ENCODE results near the gene GFRA1. TPM values are rescaled to one million over a fixed set of nuclear protein-coding genes. Genes with fewer than 3 reads are reported as not detected.

GFRA1 gene
- total RNA-seq, 2 donors from 2014 or later = 1.6 to 3.1 TPM

- H3K9me3 Mint-ChIP-seq = no peaks in the 10 kb centered on the region
- no peaks in the 10 kb centered on the region for H3K36me3 Mint-ChIP-seq (ENCODE audit: low read depth)
- Histone ChIP-seq H3K9ac (ENCODE audit: extremely low read depth, low read length, poor library complexity, severe bottlenecking) (no peak overlapping the region), H3K27ac (ENCODE audit: low read depth, low read length) (no peak overlapping the region), H3K27me3 (ENCODE audit: control insufficient read depth, insufficient read depth, low read length, poor library complexity, severe bottlenecking) (no peaks in the 10 kb centered on the region), H3K4me1 (ENCODE audit: control insufficient read depth, insufficient read depth, low read length) (no peaks in the 10 kb centered on the region), H3K9me3 (ENCODE audit: control insufficient read depth, low read length) (no peaks in the 10 kb centered on the region), H3K36me3 (ENCODE audit: control insufficient read depth, insufficient read depth, low read length) (no peaks in the 10 kb centered on the region), H3K4me3 (ENCODE audit: low read length) (no peak overlapping the region)
- H3K4me3 Mint-ChIP-seq = no peak overlapping the region
- no peak overlapping the region for H3K27ac Mint-ChIP-seq
- H3K27me3 Mint-ChIP-seq (ENCODE audit: insufficient read depth) = no peaks in the 10 kb centered on the region
- H3K4me1 Mint-ChIP-seq = peaks cover 6% of the 10 kb centered on the region
- TF ChIP-seq, protein P1, sequence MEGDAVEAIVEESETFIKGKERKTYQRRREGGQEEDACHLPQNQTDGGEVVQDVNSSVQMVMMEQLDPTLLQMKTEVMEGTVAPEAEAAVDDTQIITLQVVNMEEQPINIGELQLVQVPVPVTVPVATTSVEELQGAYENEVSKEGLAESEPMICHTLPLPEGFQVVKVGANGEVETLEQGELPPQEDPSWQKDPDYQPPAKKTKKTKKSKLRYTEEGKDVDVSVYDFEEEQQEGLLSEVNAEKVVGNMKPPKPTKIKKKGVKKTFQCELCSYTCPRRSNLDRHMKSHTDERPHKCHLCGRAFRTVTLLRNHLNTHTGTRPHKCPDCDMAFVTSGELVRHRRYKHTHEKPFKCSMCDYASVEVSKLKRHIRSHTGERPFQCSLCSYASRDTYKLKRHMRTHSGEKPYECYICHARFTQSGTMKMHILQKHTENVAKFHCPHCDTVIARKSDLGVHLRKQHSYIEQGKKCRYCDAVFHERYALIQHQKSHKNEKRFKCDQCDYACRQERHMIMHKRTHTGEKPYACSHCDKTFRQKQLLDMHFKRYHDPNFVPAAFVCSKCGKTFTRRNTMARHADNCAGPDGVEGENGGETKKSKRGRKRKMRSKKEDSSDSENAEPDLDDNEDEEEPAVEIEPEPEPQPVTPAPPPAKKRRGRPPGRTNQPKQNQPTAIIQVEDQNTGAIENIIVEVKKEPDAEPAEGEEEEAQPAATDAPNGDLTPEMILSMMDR (conservative IDR thresholded peaks at IDR 0.05) = no peak
- DNase-seq = no peak
Observed at GRCh38 chr10:116151076-116151475, 121.9 kb downstream of the GFRA1 start.

- H3K36me3 Mint-ChIP-seq (ENCODE audit: low read depth) = no peaks in the 10 kb centered on the region
Observed at GRCh38 chr10:116150606-116151005, 122.4 kb downstream of the GFRA1 start.

DNA sequence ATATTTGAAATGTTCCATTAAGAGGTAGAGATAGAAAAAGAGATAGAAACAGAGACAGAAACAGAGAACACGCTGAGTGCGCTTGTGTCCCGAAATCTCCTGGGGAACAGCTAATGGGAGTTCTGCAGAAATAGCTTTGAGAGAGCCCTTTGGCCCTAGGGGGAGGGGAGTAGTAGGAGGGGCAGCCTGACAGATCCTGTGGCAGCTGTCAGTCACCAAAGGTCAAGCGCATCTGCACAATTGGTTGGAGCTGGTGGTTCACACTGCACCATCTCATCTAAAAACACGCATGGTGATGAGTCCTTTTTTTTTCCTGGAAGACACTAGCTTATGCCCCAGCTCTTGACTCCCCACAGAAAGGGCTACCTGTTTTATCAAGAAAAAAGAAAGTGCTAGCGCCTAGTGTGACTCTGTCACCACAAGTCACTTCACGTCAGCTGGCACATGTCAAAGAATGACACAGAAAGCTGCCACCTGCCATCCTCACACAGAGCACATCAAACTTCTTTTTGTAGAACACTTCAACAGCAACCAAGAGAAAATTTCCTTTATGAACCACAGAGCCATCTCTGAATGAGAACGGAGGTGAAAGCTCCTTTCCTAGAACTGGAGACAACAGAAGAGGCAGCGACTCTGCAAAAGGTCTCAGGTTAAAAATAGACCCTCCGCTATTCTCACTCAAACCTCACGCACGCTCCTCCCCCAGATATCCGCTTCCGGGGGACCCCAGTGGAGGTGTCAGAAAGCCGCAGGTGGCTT lies 125.7 kb downstream of the GFRA1 start:
- Histone ChIP-seq H3K36me3 (ENCODE audit: control insufficient read depth, insufficient read depth, low read length) (no peaks in the 10 kb centered on the region), H3K9ac (ENCODE audit: extremely low read depth, low read length, poor library complexity, severe bottlenecking) (no peak overlapping the region), H3K4me1 (ENCODE audit: control insufficient read depth, insufficient read depth, low read length) (no peaks in the 10 kb centered on the region), H3K27me3 (ENCODE audit: control insufficient read depth, insufficient read depth, low read length, poor library complexity, severe bottlenecking) (no peaks in the 10 kb centered on the region), H3K27ac (ENCODE audit: low read depth, low read length) (no peak overlapping the region), H3K4me3 (ENCODE audit: low read length) (no peak overlapping the region), H3K9me3 (ENCODE audit: control insufficient read depth, low read length) (no peaks in the 10 kb centered on the region)
- WGBS, 2 experiments (ENCODE audit: insufficient coverage in 1 of 2, insufficient read length in 1 of 2) = 82 to 87% methylated on average over 8 to 15 of the region's 15 CpGs
- Mint-ChIP-seq H3K9me3 (no peaks in the 10 kb centered on the region), H3K36me3 (ENCODE audit: low read depth) (no peaks in the 10 kb centered on the region), H3K4me3 (no peak overlapping the region), H3K27ac (no peak overlapping the region), H3K4me1 (peaks cover 6% of the 10 kb centered on the region), H3K27me3 (ENCODE audit: insufficient read depth) (no peaks in the 10 kb centered on the region)
- TF ChIP-seq, protein P1 (conservative IDR thresholded peaks at IDR 0.05) = no peak
- no peak for DNase-seq

More at GRCh38 chr10:116150606-116151005, 122.4 kb downstream of the GFRA1 start:
- WGBS, 2 experiments (ENCODE audit: insufficient coverage in 1 of 2, insufficient read length in 1 of 2) = 75 to 88% methylated on average over 3 to 4 of the region's 6 CpGs
- DNase-seq = no peak
- H3K27ac Mint-ChIP-seq = no peak overlapping the region
- TF ChIP-seq, protein P1 (conservative IDR thresholded peaks at IDR 0.05) = no peak
- no peaks in the 10 kb centered on the region for H3K9me3 Mint-ChIP-seq
- H3K27me3 Mint-ChIP-seq (ENCODE audit: insufficient read depth) = no peaks in the 10 kb centered on the region
- no peak overlapping the region for H3K9ac ChIP-seq (ENCODE audit: extremely low read depth, low read length, poor library complexity, severe bottlenecking)
- peaks cover 6% of the 10 kb centered on the region for H3K4me1 Mint-ChIP-seq
- no peak overlapping the region for H3K4me3 ChIP-seq (ENCODE audit: low read length)
- no peaks in the 10 kb centered on the region for H3K36me3 ChIP-seq (ENCODE audit: control insufficient read depth, insufficient read depth, low read length)
- no peaks in the 10 kb centered on the region for H3K4me1 ChIP-seq (ENCODE audit: control insufficient read depth, insufficient read depth, low read length)
- H3K27ac ChIP-seq (ENCODE audit: low read depth, low read length) = no peak overlapping the region
- no peaks in the 10 kb centered on the region for H3K27me3 ChIP-seq (ENCODE audit: control insufficient read depth, insufficient read depth, low read length, poor library complexity, severe bottlenecking)
- no peak overlapping the region for H3K4me3 Mint-ChIP-seq
- H3K9me3 ChIP-seq (ENCODE audit: control insufficient read depth, low read length) = no peaks in the 10 kb centered on the region
